GM21528 (cell line): ENCODE measurements around the gene DCPS.
"Not testable (repeated sequence)": the region's sequence is repeated elsewhere in the genome, so short reads cannot be mapped to it uniquely, and the experiment has no call there.

Experiments used
- ATAC-seq: cut with Tn5 transposase; IDR thresholded peaks from one replicate; pipeline ENCODE4 v1.9.1; 2021; ENCODE audit warnings: mild to moderate bottlenecking, moderate library complexity; ENCODE audit not compliant: unreplicated experiment, low FRiP score

The DCPS gene

GRCh38 chr11:126357969-126358762 is 54.3 kb downstream of the DCPS start:
- ATAC-seq: no peak

- no peak for ATAC-seq
Measured at GRCh38 chr11:126358763-126359160, 54.9 kb downstream of the DCPS start.

GRCh38 chr11:126359431-126360048 is 55.7 kb downstream of the DCPS start:
- ATAC-seq: no peak

GRCh38 chr11:126360049-126360446 is 56.2 kb downstream of the DCPS start:
- ATAC-seq: no peak

GRCh38 chr11:126361400-126361799 is 57.5 kb downstream of the DCPS start:
- ATAC-seq: no peak

- no peak for ATAC-seq
Measured at GRCh38 chr11:126362879-126363655, 59.2 kb downstream of the DCPS start.

- ATAC-seq: no peak
Measured at GRCh38 chr11:126363706-126364248, 59.9 kb downstream of the DCPS start.

- not testable (repeated sequence) for ATAC-seq
Measured at GRCh38 chr11:126364735-126365134, 60.9 kb downstream of the DCPS start.

- ATAC-seq: not testable (repeated sequence)
Measured at GRCh38 chr11:126365508-126365907, 61.6 kb downstream of the DCPS start.

GRCh38 chr11:126366064-126366822 is 62.4 kb downstream of the DCPS start:
- no peak for ATAC-seq

GRCh38 chr11:126366823-126367654 is 63.2 kb downstream of the DCPS start:
- not testable (repeated sequence) for ATAC-seq

GRCh38 chr11:126367806-126368205 is 63.9 kb downstream of the DCPS start:
- not testable (repeated sequence) for ATAC-seq

GRCh38 chr11:126368336-126369119 is 64.7 kb downstream of the DCPS start:
- not testable (repeated sequence) for ATAC-seq

- ATAC-seq: no peak
Measured at GRCh38 chr11:126370016-126370415, 66.2 kb downstream of the DCPS start.

GRCh38 chr11:126371595-126371994 is 67.7 kb downstream of the DCPS start:
- no peak for ATAC-seq

GRCh38 chr11:126373389-126374066 is 69.7 kb downstream of the DCPS start:
- ATAC-seq: not testable (repeated sequence)

- ATAC-seq: not testable (repeated sequence)
Measured at GRCh38 chr11:126374562-126375300, 70.9 kb downstream of the DCPS start.
